Embryonic facial prominence (tissue), 1 donor: ENCODE measurements around the gene C8B.

Experiments
- DNase-seq: peaks from one replicate; pipeline ENCODE4 v3.0.0-alpha.2; 2016; ENCODE audit errors: extremely low spot score

The C8B gene

GRCh38 chr1:56965916-56966697 lies at the start of gene C8B:
Gene C8B, minus strand, starts transcription at chr1:56966015. Its CDS starts 67 bp downstream, at chr1:56965948.
- DNase-seq, result no peak

- no peak for DNase-seq
Measured at GRCh38 chr1:57015071-57015470, 49.3 kb upstream of the C8B start.

GRCh38 chr1:57013522-57013921 lies 47.7 kb upstream of the C8B start:
- DNase-seq, result no peak

- no peak for DNase-seq
Measured at GRCh38 chr1:57012315-57012714, 46.5 kb upstream of the C8B start.

GRCh38 chr1:57010511-57010910 lies 44.7 kb upstream of the C8B start:
- DNase-seq, result no peak

GRCh38 chr1:57007948-57008347 lies 42.1 kb upstream of the C8B start:
- no peak for DNase-seq

GRCh38 chr1:57007472-57007871 lies 41.7 kb upstream of the C8B start:
- DNase-seq, result no peak

GRCh38 chr1:57003398-57004139 lies 37.8 kb upstream of the C8B start:
- DNase-seq, result no peak

- no peak for DNase-seq
Measured at GRCh38 chr1:56995414-56996100, 29.7 kb upstream of the C8B start.

GRCh38 chr1:56993475-56993874 lies 27.7 kb upstream of the C8B start:
- DNase-seq, result no peak

- no peak for DNase-seq
Measured at GRCh38 chr1:56992318-56993125, 26.7 kb upstream of the C8B start.

GRCh38 chr1:56991576-56991975 lies 25.8 kb upstream of the C8B start:
- no peak for DNase-seq

- DNase-seq, result no peak
Measured at GRCh38 chr1:56986397-56986796, 20.6 kb upstream of the C8B start.

GRCh38 chr1:56985857-56986256 lies 20.0 kb upstream of the C8B start:
- no peak for DNase-seq

- DNase-seq, result no peak
Measured at GRCh38 chr1:56983484-56983883, 17.7 kb upstream of the C8B start.

GRCh38 chr1:56979986-56980755 lies 14.4 kb upstream of the C8B start:
- no peak for DNase-seq

- no peak for DNase-seq
Measured at GRCh38 chr1:56978819-56979218, 13.0 kb upstream of the C8B start.

GRCh38 chr1:56977910-56978309 lies 12.1 kb upstream of the C8B start:
- DNase-seq, result no peak

GRCh38 chr1:56975446-56975845 lies 9.6 kb upstream of the C8B start:
- DNase-seq, result no peak

- DNase-seq, result no peak
Measured at GRCh38 chr1:56973923-56974742, 8.3 kb upstream of the C8B start.
